Loucy (cell line): ENCODE results near the gene TFCP2L1.

ENCODE experiments used
- EZH2phosphoT487 ChIP-seq: fragments of 200-600 bp; IDR thresholded peaks from 2 replicates; pipeline ENCODE4 v1.6.1; 2018; ENCODE audit warnings: antibody characterized with exemption, mild to moderate bottlenecking, moderate library complexity, borderline replicate concordance
- TF ChIP-seq, protein P1 (sequence below): fragments of 200-600 bp; sonication (generic); conservative IDR thresholded peaks from 2 replicates; pipeline ENCODE4 v1.5.1; 2014; ENCODE audit warnings: mild to moderate bottlenecking, antibody characterized with exemption, low read length

GRCh38 chr2:121240436-121240835, 44.6 kb downstream of the TFCP2L1 start:
- TF ChIP-seq, protein P1, sequence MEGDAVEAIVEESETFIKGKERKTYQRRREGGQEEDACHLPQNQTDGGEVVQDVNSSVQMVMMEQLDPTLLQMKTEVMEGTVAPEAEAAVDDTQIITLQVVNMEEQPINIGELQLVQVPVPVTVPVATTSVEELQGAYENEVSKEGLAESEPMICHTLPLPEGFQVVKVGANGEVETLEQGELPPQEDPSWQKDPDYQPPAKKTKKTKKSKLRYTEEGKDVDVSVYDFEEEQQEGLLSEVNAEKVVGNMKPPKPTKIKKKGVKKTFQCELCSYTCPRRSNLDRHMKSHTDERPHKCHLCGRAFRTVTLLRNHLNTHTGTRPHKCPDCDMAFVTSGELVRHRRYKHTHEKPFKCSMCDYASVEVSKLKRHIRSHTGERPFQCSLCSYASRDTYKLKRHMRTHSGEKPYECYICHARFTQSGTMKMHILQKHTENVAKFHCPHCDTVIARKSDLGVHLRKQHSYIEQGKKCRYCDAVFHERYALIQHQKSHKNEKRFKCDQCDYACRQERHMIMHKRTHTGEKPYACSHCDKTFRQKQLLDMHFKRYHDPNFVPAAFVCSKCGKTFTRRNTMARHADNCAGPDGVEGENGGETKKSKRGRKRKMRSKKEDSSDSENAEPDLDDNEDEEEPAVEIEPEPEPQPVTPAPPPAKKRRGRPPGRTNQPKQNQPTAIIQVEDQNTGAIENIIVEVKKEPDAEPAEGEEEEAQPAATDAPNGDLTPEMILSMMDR = no peak
- no peak for TF ChIP-seq EZH2phosphoT487
